Heart left ventricle (tissue), 13 donors: ENCODE measurements around the gene EYS.

Experiments
- POLR2A ChIP-seq, 2 donors: fragments of 450-650 bp; IDR thresholded peaks; one replicate each; pipeline ENCODE4 v1.6.1; 2017; ENCODE audit warnings: antibody characterized with exemption in 2 of 2, mild to moderate bottlenecking in 2 of 2, moderate library complexity in 2 of 2
- TF ChIP-seq, protein P1 (sequence below), 12 donors: fragments of 200-600 bp; sonication (generic) in 4 of 12; IDR thresholded peaks; one replicate each; pipeline versions ENCODE4 v1.5.0 to v1.8.0; 2018 to 2022; ENCODE audit warnings: antibody characterized with exemption in 12 of 12, mild to moderate bottlenecking in 5 of 12
- donor health status: ischemic (EF 13 %, LVEDD 7.1; RV severe dilation, severe dysfunction).
- donor health status: DM: no; HTN: yes; CAD: no.
- donor health status: DM: no; HTN: no; CAD: no.
- donor health status: ischemic (EF 25% LVEDD 6.9; RV normal size, moderate dysfunction).
- donor health status: ischemic (EF 25% LVEDD 5.7; RV mildly dilated, moderate dysfunction).
- donor health status: ischemic (EF 35%, LVEDD 5.7; RV mildly dilated, moderate dysfunction).
- donor health status: nonischemic (EF 11% LVEDD 7.7; RV severe dilation, severe dysfunction).
- donor health status: DM: yes; HTN: yes; CAD: no.
- donor health status: PGD.
- donor health status: ischemic (EF 29% LVEDD 5.4; RV normal size, mild dysfunction).
- donor health status: nonischemic (EF 23%, LVEDD 6.1; RV moderate dilation, normal function).

- TF ChIP-seq, protein P1, sequence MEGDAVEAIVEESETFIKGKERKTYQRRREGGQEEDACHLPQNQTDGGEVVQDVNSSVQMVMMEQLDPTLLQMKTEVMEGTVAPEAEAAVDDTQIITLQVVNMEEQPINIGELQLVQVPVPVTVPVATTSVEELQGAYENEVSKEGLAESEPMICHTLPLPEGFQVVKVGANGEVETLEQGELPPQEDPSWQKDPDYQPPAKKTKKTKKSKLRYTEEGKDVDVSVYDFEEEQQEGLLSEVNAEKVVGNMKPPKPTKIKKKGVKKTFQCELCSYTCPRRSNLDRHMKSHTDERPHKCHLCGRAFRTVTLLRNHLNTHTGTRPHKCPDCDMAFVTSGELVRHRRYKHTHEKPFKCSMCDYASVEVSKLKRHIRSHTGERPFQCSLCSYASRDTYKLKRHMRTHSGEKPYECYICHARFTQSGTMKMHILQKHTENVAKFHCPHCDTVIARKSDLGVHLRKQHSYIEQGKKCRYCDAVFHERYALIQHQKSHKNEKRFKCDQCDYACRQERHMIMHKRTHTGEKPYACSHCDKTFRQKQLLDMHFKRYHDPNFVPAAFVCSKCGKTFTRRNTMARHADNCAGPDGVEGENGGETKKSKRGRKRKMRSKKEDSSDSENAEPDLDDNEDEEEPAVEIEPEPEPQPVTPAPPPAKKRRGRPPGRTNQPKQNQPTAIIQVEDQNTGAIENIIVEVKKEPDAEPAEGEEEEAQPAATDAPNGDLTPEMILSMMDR (IDR thresholded peaks at IDR 0.05): no peak
- no peak for TF ChIP-seq POLR2A (IDR thresholded peaks at IDR 0.05)
Observed at GRCh38 chr6:63997221-63997620, 1709.8 kb downstream of the EYS start.
